Hepatocyte (in vitro differentiated cells): Measurements from ENCODE around the gene LRRC43. TPM values are rescaled to one million over a fixed set of nuclear protein-coding genes. Genes with fewer than 3 reads are reported as not detected.

Source experiments
- DNase-seq: peaks from one replicate; pipeline ENCODE4 v3.0.0-alpha.2; 2016; ENCODE audit warnings: low spot score
- H2AFZ ChIP-seq: fragments of 200-600 bp; sonication (generic); 2 replicates; pipeline ENCODE4 v1.6.0; 2016; ENCODE audit warnings: antibody characterized with exemption, mild to moderate bottlenecking
- H3K27ac ChIP-seq: fragments of 200-600 bp; sonication (generic); 2 replicates; pipeline ENCODE4 v1.5.1; 2016; ENCODE audit warnings: mild to moderate bottlenecking
- H3K27me3 ChIP-seq: fragments of 200-600 bp; sonication (generic); 2 replicates; pipeline ENCODE4 v1.6.1; 2016
- H3K36me3 ChIP-seq: fragments of 200-600 bp; sonication (generic); replicated peaks from 2 replicates; pipeline ENCODE4 v1.5.1; 2016; ENCODE audit warnings: low read depth; ENCODE audit not compliant: insufficient read depth
- H3K4me1 ChIP-seq: fragments of 200-600 bp; sonication (generic); 2 replicates; pipeline ENCODE4 v1.5.1; 2016; ENCODE audit warnings: mild to moderate bottlenecking, moderate library complexity; ENCODE audit not compliant: insufficient read depth
- H3K4me2 ChIP-seq: fragments of 200-600 bp; sonication (generic); 2 replicates; pipeline ENCODE4 v1.6.0; 2016
- H3K4me3 ChIP-seq: fragments of 200-600 bp; sonication (generic); 2 replicates; pipeline ENCODE4 v1.5.1; 2016; ENCODE audit warnings: mild to moderate bottlenecking
- H3K79me2 ChIP-seq: fragments of 200-600 bp; sonication (generic); 2 replicates; pipeline ENCODE4 v1.6.0; 2017; ENCODE audit warnings: mild to moderate bottlenecking
- H3K9me2 ChIP-seq: fragments of 200-600 bp; sonication (generic); replicated peaks from 2 replicates; pipeline ENCODE4 v1.6.0; 2017; ENCODE audit warnings: mild to moderate bottlenecking; ENCODE audit not compliant: insufficient read depth
- H3K9me3 ChIP-seq: fragments of 200-600 bp; sonication (generic); 2 replicates; pipeline ENCODE4 v1.5.1; 2016; ENCODE audit warnings: low read depth, mild to moderate bottlenecking
- H4K20me1 ChIP-seq: fragments of 200-600 bp; sonication (generic); 2 replicates; pipeline ENCODE4 v1.6.0; 2016; ENCODE audit warnings: mild to moderate bottlenecking; ENCODE audit not compliant: insufficient read depth, poor library complexity, severe bottlenecking
- CTCF ChIP-seq: fragments of 200-600 bp; sonication (generic); IDR thresholded peaks from 2 replicates; pipeline ENCODE4 v1.5.1; 2016; ENCODE audit warnings: antibody characterized with exemption, mild to moderate bottlenecking; ENCODE audit not compliant: poor library complexity
- EZH2 ChIP-seq: fragments of 200-600 bp; sonication (generic); IDR thresholded peaks from 2 replicates; pipeline ENCODE4 v1.6.1; 2016; ENCODE audit warnings: antibody characterized with exemption, mild to moderate bottlenecking, borderline replicate concordance
- EZH2phosphoT487 ChIP-seq: fragments of 200-600 bp; sonication (generic); IDR thresholded peaks from one replicate; pipeline ENCODE4 v1.6.1; 2018; ENCODE audit warnings: antibody characterized with exemption, mild to moderate bottlenecking, low read depth, moderate library complexity; ENCODE audit not compliant: unreplicated experiment, severe bottlenecking
- WGBS: methylation state at CpG from one replicate; pipeline ENCODE4 v1.1.6; 2016; ENCODE audit warnings: low lambda C conversion rate; ENCODE audit errors: missing lambda C conversion rate; 5-methylcytosine and 5-hydroxymethylcytosine counted together
- polyA plus RNA-seq: library from polyadenylated mRNA; unstranded; fragments of >200 nt; fragmentation: Nextera tagmentation; extraction: Ambion mirVana; gene quantifications from 2 replicates; pipeline ENCODE4 v1.2.1, GENCODE V29; 2016
- total RNA-seq: library from RNA; depleted of rRNA; stranded (reverse); fragments of >200 nt; gene quantifications from 2 replicates; pipeline ENCODE4 v1.2.3, GENCODE V29; 2014

Gene LRRC43
- total and polyA plus RNA-seq, 2 experiments from 2014 or later, result 1.7 TPM

DNA sequence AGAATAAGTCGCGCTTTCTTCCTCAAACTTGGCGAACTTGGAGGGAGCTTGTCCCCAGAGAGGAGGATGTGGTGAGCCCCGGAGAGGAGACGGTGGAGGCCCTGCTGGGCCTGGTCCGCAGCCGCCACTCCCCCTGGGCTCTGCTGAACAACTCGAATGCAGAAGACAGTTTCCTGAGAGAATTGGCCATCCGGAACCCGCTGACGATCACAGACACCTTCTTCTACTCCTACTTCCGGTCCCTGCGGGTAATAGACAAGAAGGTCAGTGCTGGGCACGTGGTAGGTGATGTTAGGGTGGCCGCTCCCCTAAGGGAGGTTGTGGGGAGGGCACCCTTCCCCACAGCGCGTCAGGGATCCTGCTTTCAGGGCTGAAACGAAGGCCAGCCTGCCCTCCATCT is 1.6 kb downstream of the LRRC43 start:
- Histone ChIP-seq H4K20me1 (no peaks in the 10 kb centered on the region), H3K79me2 (no peaks in the 10 kb centered on the region), H3K9me2 (no peaks in the 10 kb centered on the region), H2AFZ (no peak overlapping the region), H3K27ac (no peak overlapping the region), H3K9me3 (no peaks in the 10 kb centered on the region), H3K4me3 (no peak overlapping the region), H3K27me3 (no peaks in the 10 kb centered on the region), H3K36me3 (no peaks in the 10 kb centered on the region), H3K4me2 (no peak overlapping the region), H3K4me1 (peaks cover 3% of the 10 kb centered on the region)
- 96% methylated on average over 18 of the region's 18 CpGs for WGBS
- no peak for TF ChIP-seq EZH2
- no peak for TF ChIP-seq CTCF
- no peak for TF ChIP-seq EZH2phosphoT487
- DNase-seq, result no peak

DNA sequence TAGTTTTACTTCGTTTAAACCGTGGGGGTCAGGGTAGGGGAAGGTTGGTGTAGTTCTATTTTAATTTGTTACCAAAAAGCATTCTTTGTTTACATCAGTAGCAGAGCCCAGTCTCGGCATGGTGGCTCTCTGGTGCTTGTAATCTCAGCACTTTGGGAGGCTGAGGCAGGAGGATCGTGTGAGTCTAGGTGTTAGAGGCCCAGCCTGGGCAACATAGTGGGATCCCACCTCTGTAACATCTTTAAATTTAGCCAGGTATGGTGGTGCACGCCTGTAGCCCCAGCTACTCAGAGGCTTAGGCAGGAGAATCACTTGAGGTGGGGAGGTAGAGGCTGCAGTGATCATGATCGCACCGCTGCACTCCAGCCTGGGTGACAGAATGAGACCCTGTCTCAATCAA is 2.2 kb downstream of the LRRC43 start:
- Histone ChIP-seq H3K79me2 (no peaks in the 10 kb centered on the region), H3K9me2 (no peaks in the 10 kb centered on the region), H2AFZ (no peak overlapping the region), H3K27ac (no peak overlapping the region), H3K9me3 (no peaks in the 10 kb centered on the region), H3K4me3 (no peak overlapping the region), H4K20me1 (no peaks in the 10 kb centered on the region), H3K36me3 (no peaks in the 10 kb centered on the region), H3K4me1 (peaks cover 3% of the 10 kb centered on the region), H3K4me2 (no peak overlapping the region), H3K27me3 (no peaks in the 10 kb centered on the region)
- WGBS, result 96% methylated on average over 6 of the region's 7 CpGs
- no peak for DNase-seq
- TF ChIP-seq CTCF, result no peak
- TF ChIP-seq EZH2, result no peak
- no peak for TF ChIP-seq EZH2phosphoT487

GRCh38 chr12:122185494-122186082 is 2.7 kb downstream of the LRRC43 start:
- no peak for TF ChIP-seq EZH2phosphoT487

GRCh38 chr12:122187466-122187865 is 4.5 kb downstream of the LRRC43 start:
- no peak overlapping the region for H3K27ac ChIP-seq
- H3K36me3 ChIP-seq, result no peaks in the 10 kb centered on the region
- no peak for TF ChIP-seq EZH2
- no peak for TF ChIP-seq EZH2phosphoT487
- TF ChIP-seq CTCF, result no peak
- no peaks in the 10 kb centered on the region for H4K20me1 ChIP-seq
- H3K79me2 ChIP-seq, result no peaks in the 10 kb centered on the region
- DNase-seq, result no peak
- no peak overlapping the region for H2AFZ ChIP-seq
- no peaks in the 10 kb centered on the region for H3K9me2 ChIP-seq
- WGBS, result 78% methylated on average over 12 of the region's 12 CpGs
- H3K9me3 ChIP-seq, result no peaks in the 10 kb centered on the region
- no peak overlapping the region for H3K4me2 ChIP-seq
- H3K27me3 ChIP-seq, result no peaks in the 10 kb centered on the region
- peaks cover 3% of the 10 kb centered on the region for H3K4me1 ChIP-seq
- H3K4me3 ChIP-seq, result no peak overlapping the region

More at GRCh38 chr12:122185494-122186082, 2.7 kb downstream of the LRRC43 start:
- Histone ChIP-seq H3K36me3 (no peaks in the 10 kb centered on the region), H2AFZ (no peak overlapping the region), H3K4me3 (no peak overlapping the region), H3K9me2 (no peaks in the 10 kb centered on the region), H3K4me1 (peaks cover 3% of the 10 kb centered on the region), H3K4me2 (no peak overlapping the region), H3K79me2 (no peaks in the 10 kb centered on the region), H4K20me1 (no peaks in the 10 kb centered on the region), H3K9me3 (no peaks in the 10 kb centered on the region), H3K27ac (no peak overlapping the region), H3K27me3 (no peaks in the 10 kb centered on the region)
- no peak for DNase-seq
- WGBS, result 98% methylated on average over 10 of the region's 10 CpGs
